GM21367 (cell line): Measurements from ENCODE around the gene MAP3K2.

Experiments
- ATAC-seq: cut with Tn5 transposase; IDR thresholded peaks from one replicate; pipeline ENCODE4 v1.9.1; 2021; ENCODE audit not compliant: unreplicated experiment

The MAP3K2 gene

DNA sequence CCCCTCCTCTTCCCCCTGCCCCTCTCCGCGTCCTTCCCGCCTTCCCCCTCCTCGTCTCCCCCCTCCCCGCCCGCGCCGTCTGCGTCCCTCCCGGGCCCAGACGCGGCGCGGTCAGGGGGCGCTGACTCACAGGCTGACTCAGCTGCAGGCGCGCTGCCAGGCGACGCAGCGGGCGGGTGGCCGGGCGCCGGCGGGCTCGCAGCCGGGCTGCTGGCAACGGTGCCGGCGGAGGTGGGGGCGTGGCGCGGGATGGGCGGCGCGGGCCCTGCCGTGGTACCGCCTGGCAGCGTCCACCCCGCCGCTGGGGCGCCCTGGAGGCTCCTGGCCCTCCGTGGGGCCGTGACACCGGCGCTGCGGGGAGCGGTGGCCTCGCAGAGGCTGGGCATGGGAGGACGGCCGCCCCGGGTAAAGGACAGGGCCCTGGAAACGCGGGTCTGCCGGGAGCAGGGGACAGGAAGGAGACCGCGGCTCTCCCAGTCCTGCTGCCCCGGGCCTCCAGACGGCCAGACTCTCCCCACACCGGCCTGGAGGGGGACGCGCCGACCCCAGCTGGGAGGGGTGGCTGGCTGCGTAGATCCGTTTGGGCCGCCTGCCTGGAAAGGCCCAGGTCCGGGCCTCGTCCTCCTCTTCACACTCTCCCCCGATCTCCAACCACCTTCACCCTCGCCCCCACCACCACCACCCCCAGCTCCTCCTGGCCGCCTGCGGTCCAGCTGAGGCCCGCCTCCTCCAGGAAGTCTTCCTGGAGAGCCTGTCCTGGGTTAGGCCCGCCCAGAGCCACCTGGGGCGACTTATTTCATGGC lies 20.4 kb upstream of the MAP3K2 start:
- peak; percentile 78 for ATAC-seq

DNA sequence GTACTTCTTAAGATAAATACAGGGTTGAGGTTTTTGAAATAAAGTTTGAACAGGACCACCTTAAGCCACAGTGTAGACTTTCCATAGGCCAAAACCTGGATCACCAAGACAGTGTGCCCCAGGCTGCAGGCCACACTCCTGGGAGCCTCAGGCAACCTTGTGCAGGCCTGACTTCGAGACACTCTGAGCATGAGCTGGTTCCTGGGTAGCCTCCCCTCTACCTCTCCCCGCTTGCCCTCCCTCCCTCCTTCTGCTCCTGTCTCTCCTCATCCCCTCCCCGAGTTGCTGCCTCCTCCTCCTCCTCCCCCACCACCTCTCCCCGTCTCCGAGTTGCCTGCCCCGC lies 19.9 kb upstream of the MAP3K2 start:
- ATAC-seq = no peak

DNA sequence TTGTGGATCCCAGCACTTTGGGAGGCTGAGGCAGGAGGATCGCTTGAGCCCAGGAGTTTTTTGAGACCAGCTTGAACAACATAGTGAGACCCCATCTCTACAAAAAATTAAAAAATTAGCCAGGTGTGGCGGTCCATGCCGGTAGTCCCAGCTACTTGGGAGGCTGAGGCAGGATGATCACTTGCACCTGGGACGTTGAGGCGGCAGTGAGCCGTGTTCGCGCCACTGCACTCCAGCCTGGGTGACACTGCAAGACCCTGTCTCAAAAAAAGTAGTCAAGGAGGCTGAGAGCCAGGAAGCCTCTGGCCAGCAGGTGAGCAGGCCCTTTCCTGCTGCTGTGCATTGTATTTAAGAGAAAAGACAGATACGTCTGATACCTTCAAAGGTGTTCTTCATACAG lies 19.3 kb upstream of the MAP3K2 start:
- no peak for ATAC-seq

DNA sequence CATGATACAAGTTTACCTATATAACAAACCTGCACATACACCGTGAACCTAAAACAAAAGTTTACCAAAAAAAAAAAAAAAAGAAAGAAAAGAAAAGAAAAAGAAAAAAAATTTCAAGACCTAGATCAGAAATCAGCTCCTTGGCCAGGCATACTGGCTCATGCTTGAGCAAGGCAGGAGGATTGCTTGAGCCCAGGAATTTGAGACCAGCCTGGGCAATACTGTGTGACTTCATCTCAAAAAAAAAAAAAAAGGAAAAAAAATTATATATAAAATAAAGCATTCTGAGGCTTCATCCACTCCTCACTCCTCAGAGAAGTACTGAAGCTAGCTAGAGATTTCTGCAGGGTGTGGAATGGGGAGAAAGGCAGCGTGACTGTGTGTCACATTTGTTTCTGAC lies 18.7 kb upstream of the MAP3K2 start:
- ATAC-seq = no peak

DNA sequence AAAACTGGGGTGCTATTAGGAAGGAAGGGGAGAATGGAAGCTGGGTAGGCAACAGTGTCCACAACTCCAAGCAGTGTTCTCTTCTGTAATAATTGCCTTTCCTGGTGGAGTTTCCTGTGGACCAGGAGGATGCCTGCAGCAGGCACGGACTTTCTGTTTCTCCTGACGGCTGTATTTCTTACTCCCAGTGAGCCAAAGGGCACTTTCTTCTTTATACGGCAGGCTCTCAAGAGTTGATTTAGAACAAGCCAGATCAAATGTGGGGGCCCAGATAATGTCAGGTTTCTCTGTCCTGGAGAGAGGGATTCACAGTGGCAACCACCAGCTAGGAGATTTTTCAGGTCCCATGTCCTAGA lies 17.5 kb upstream of the MAP3K2 start:
- ATAC-seq = no peak

DNA sequence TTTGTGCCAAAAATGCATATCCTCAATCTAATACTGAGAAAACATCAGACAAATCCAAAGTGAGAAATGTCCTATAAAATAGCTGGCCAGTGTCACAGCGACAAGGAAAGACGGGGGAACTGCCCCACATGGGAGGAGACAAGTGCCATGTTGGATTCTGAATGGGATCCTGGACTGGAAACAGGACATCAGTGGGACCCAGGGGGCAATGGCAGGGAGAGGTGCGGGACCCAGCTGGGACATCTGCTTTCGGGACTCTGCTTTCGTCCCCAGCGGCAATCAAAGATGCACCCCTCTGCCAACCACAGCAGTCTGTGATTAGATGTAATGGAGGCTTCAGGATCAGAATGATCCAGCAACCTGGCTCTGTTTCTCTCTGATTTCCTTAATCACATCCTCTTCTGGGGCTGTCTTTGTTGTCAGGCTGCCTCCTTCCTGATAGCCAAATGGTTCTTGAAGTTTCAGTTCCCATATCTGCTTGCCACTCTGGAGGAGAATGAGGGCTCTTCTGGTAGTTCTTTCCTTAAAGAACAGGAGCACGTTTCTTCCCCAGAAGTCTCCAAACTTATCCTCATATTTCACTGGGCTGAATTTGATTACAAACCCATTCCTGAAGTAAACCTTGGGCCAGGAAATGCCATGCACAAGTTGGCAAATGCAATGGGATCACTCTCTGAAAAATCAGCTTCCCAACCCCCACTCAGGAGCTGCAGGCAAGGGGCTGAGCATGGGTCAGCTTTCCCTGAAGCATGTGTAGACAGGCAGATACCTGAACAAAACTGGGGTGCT lies 16.9 kb upstream of the MAP3K2 start:
- no peak for ATAC-seq

DNA sequence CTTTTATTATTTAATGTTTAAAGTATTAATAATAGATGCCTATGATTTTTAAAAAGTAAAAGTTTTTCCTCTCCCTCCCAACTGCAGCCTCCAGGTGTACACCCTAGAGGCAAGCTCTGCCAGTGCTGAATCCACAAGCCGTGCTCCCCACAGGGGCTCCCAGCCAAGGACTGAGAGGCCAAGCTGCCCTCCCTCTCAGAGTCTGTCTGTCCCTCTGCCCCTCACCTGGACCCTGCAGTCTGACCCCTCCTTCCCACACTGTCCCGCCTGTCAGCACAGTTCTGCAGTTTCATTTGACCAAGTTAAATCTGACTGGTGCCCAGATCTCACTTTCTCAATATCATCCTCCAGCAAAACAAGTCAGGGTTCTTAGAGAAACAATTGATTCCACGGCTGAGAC lies 15.7 kb upstream of the MAP3K2 start:
- no peak for ATAC-seq

DNA sequence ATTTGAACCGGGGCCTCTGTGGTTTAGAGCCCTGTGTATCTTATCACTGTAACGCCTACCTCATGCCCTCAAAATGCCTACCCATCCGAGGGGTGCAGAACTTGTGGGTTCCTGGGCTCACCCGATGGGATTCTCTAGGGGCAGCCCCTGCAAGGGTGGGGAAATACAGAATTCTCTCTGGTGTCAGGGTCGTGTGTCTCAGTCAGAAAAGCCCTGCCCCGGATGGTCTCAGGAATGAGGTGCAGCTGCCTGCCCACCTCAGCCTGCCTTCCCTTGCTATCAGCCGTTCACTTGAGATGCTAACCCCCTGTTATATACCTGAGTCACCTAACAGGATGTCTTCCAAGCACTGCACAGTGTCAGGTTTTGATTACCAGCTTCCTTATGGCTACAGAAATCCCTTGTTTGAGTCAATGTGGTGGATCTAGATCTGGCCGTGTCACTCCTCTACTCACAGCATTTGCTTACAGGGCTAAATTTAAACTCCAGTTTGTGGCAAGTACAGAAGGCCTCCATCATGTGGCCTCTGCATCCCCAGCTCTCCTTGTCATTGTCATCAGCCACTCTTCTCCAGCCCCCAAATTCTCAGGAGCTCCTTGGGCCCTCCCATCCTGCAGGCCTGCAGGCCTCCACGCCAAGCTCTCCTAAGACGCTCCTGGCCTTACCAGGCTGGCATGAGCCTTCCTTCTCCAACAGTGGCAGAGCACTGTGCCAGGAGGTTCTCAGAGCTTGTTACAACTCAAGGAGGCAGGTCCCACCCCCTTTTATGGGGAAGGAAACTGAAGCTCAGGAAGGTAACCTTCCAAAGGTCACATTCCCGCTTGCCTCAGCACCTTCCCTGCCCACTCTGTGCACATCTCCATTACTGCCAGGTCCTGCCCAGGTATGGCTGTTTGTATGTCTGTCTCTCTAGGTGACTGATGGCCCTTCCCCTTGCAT lies 14.3 kb upstream of the MAP3K2 start:
- no peak for ATAC-seq

DNA sequence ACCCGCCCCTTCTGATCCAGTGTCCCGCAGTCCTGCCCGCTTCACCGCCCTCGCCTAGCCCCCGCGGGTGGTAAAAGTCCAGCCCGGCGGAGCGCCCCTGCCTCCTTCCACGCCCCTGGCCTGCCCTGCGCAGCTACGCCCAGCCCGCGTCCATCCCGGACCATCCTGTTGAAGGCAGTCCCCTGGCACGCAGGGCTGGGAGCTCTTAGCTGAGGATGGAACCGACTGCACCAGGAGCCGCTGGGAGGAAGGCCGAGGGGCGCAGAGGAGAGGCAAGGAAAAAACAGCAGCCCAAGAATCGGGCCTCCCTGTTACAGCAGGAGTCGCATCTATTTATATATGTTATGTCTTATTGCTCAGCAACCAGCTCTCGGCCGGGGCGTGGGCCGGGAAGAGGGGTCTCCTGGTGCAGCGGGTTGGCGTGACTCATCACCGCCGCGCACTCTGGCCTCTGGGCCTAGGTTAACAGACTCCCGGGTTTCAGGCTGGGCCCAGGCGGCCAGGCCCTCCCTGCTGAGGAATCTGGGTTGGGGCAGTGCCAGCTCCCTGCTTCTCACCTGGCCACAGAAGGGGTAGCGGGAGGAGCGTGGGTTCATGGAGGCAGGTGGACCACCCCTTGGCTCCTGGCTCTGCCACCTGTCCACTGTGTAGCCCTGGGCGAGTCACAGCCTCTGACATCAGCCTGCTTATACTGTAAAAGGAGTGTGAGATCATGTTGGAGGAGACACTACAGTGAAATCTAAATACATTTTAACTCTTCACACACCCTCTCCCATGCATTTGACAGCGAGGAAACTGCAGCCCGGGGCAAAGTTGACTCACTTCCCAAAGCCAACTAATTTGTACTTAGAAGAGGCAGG lies 13.4 kb upstream of the MAP3K2 start:
- no peak for ATAC-seq

DNA sequence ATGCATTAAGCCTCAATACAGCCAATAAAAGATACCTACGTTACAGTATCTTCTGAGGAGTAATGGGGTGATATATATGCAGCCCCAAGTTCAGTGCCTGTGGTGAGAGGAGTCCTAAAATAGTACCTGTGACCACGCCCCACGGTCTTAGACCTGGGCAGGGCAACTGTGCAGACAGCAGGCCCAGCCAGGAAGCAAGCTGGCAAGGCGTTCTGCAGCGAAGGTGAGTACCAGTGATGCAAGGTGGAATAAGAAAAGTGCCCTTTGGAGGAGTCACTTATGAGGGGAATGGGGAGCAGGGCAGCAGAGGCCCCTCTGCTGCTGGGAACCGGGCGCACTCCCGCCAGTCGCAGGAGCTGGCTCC lies 12.7 kb upstream of the MAP3K2 start:
- ATAC-seq = no peak

DNA sequence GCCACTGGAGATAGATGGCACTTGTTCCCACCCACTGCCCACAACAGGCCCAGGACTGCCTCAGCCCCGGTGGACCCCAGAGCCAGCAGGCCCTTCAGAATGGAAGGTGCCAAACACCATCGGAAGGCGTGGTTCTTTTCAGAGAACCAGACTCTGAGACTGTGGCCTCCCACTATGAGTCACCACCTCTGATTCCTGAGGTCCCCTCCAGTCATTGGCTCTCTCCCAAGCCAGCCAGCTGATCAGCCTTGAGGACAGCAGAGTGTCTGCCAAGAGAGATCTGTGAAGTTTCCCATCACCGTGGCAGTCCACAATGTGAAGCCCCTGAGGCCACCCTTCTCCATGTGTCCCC lies 10.4 kb upstream of the MAP3K2 start:
- ATAC-seq = peak; percentile 78

DNA sequence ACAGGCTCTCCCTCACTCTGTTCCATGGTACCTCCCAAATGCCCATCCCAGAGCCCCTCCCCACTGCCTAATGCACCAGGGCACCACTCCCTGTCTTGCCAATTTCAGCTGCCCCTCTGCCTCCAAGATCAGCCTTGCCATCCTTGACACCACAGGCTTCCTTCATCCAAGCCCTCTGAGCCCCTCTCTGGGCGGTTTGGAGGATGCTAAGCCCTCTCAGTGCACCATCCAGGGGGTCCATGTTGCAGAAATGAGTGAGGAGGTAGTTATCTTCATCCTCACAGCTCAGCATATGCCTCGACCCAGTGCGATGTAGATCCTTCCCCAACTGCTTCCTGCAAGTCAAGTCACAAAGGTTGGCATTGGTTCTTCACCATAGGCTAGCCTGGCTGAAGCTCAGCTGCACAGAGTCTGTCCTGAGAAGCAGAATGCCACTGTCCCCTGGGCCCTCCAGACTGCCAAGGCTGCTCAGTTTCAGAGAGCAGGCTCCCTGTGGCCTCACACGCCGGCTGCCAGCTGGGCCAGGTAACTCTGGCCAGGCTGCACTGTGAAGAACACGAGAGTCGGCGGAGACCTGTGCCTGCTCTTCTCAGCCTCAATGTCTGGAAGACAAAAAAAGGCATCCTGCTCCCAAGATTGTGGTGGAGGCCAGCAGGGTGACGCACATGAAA lies 9.9 kb upstream of the MAP3K2 start:
- no peak for ATAC-seq

DNA sequence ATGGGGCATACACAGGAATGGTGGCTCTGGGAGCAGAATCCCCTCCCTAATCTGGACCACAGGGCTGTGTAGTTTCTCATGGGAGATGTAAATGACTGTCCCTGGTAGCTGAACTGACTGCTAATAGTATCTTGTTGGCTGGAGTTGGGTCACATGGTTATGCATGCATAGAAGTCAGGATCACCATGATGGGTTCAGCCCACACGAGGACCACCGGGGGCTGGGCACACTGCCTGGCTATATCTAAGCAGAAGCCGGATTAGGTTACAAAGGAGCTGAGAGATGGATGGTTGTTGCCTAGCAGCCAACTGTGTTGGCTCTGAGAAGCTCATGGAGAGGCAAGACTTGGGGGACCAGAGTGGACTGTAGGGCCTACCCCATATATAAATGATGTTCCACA lies 6.7 kb upstream of the MAP3K2 start:
- ATAC-seq = no peak

DNA sequence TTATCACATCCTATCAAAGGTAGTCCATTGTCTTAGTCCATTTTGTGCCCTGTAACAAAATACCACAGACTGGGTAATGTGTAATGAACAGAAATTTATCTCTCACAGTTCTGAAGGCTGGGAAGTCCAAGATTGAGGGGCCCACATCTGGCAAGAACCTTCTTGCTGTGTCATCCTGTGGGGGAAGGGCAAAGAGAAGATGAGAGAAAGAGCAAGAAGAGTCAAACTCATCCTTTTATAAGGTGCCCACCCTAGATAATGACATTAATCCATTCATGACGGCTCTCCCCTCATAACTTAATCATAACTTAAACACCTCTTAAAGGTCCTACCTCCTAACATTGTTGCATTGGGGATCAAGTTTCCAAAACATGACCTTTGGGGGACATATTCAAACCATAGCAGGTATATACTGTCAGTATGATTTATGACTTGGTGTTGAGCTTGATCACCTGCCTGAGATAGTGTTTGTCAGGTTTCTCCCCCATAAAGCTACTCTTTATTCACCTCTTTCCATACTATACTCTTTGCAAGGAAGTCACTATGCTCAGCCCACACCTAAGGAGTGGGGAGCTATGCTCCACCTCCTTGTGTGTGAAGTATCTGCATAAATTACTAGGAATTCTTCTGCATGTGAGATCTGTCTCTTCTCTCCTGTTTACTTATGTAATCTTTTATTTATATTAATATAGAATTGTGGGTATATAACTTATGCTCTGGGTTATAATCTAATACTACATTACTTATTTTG lies 5.2 kb upstream of the MAP3K2 start:
- no peak for ATAC-seq

DNA sequence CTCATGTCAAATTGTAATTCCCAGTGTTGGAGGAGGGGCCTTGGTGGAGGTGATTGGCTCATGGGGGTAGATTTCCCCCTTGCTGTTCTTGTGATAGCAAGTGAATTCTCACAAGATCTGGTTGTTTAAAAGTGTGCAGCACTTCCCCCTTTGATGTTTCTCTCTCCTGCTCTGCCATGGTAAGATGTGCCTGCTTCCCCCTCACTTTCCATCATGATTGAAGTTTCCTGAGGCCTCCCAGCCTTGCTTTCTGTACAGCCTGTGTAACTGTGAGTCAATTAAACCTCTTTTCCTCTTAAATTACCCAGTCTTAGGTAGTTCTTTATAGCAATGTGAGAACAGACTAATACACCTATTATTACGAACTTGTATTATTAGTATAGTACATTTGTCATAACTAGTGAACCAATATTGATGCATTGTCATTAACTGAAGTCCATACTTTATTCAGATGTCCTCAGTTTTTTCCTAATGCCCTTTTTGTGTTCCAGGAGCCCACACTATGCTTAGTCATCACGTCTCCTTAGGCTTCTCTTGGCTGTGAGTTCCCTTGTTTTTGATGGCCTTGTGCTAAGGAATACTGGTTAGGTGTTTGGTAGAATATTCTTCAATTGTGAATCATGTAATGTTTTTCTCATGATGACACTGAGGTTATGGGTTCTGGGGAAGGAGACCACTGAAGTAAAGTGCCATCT lies 4.5 kb upstream of the MAP3K2 start:
- no peak for ATAC-seq

DNA sequence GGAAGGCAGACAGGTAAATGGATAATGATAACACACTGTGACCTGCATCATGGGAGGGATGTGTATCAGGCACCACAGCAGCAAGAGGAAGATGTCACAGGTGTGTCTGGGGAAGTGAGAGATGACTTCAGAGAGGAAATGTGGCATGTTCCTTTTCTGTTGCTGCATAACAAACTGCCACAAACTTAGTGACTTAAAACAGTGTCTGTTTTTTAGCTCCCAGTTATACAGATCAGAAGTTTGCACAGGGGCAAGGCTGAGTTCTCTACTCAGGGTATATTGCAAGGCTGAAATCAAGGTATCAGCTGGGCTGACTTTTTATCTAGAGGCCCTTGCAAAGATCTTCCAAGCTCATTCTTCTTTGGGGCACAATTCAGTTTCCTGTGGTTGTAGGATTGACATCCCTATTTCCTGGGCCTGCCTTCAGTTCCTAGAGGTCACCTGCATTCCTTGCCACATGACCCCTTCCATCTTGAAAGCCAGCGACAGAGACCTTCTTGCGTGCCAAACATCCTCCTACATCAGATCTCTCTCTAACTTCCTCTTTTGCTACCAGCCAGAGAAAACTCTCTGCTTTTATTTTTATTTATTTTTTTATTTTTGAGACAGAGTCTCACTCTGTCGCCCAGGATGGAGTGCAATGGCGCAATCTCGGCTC lies 2.1 kb upstream of the MAP3K2 start:
- no peak for ATAC-seq

DNA sequence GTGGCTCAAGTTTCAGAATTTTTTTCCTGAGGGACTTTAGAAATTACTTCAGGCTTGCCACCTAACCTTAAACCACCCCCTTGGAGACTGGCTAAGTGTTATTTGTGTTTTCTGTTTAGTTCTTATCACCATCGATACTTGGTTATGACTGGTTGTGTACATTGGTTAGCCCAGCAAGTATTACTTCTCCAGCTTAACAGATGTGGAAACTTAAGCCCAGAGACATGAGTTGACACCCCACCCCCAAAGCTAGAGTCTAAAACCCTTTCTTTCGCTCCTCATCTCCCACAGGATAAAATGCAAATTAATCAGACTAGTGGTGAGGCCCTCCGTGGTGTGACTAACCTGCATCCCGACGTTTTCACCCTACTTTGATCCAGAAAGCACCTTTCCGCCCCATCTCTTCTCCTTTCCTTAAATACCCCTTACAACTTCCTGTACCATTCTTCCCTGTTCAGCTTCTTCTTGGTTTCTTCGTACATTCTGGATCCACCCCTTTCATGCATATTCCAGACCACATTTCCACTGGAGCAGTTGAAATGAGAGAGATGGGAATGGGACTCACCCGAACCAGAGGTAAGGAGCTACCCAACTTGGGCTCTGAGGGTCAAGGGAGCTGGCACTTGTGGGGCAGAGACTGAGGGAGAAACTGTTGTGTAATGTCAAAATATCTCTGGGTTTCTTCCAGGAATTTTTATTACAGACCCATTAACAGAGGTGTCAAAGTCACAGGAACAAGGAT lies 819 bp upstream of the MAP3K2 start:
- ATAC-seq = peak; percentile 7
